Stimulated activated naive CD4-positive, alpha-beta T cell treated with Interleukin-2 at 50 U/mL for 16 hours (primary cell): ENCODE measurements around the gene KIRREL3.

Experiments used
- DNase-seq: peaks from one replicate; lab custom pipeline; 2025; lab: John Stamatoyannopoulos, UW

Gene KIRREL3

GRCh38 chr11:126630893-126631798, 369.4 kb downstream of the KIRREL3 start:
- no peak for DNase-seq

DNA sequence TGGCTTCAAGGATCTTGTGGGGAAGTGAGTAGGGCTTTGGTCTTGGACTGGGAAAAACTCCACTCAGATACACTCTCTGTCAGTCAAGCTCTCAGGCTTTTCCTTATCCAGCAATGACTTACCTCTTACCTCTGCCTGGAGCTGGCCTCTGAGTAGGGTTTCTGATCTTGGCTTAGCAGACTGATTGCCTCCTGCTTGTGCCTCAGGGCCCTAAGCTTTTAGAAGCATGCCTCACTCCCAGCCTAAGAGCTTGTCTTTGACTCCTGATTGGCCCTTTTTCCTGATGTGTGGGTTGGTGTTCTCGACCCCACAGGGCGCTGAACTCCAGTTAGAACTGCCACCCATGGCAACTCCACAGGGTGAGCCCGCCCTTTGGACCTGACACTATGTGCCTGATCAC, 370.1 kb downstream of the KIRREL3 start:
- no peak for DNase-seq

- no peak for DNase-seq
Measured at GRCh38 chr11:126628790-126629621, 371.6 kb downstream of the KIRREL3 start.

DNA sequence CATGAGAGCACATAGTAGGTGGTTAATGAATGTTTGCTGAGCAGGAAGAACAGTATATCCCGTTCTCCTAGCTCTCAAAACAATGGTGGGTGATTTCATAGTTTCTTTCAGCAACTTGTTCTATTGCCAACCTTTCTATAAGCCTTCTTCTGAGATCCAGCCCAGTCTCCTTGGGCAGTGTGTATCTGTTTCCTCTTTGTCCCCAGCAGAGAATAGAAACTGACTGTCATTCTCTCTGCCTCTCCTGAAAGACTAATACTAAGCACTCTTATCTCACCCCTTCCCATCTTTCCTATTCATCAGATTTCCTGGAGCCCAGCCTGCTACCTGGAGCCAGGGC, 372.1 kb downstream of the KIRREL3 start:
- DNase-seq: no peak

DNA sequence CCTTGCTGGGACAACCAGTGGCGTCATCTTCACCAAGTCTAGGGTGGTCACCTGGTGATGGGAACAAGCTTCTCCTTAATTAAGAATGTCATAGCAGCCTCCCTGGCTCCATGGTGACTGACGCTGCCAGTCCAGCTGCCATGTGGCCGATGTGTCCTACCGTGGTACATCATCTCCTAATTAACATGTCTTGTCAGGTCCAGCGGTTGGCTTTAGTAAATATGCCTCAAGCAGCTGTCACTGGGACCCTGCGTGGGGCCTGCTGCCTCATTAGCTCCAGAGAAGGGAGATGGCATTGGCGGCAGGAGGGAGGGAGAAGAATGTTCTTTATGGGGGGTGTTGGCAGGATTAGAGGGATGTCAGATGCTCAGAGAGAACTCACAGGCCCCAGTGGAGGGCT, 373.1 kb downstream of the KIRREL3 start:
- no peak for DNase-seq

- DNase-seq: no peak
Measured at GRCh38 chr11:126624506-126624905, 376.1 kb downstream of the KIRREL3 start.

DNA sequence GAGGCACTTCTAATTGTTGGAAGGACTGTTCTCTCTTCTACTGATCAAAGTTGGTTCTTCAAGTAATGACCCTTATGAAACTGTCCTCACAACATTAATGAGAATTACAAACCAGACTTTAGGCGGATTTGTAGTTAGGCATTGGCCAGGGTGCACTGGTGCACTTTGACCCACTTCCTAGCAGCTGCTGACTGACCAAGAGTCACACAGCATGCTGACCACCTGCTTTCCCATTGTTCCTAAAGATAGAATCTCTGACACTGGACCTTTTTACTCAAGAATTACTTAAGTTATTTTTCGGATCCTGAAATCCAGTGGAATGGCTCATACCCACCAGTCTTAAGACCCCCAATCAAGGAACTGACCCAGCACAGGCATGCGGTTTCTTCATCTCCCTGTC, 381.1 kb downstream of the KIRREL3 start:
- DNase-seq: no peak

DNA sequence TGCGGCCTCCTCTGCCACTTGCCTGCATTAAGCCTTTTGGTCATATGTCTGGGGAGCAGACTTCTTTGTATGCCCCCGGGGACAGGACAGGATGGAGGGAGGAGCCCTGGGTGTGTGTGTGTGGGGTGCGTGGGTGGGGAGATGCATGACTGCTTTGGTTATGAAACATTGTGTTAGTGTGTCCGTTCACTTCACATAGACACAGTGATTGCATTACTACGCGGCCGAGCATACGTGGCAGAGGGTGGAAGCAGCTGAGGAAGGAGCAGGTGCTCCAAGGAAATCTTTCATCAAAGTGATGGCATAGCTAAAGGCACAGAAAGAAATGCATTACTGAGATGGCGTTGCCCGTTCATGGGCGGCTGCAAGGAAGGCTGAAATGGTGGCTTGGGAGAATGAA, 384.7 kb downstream of the KIRREL3 start:
- no peak for DNase-seq

- no peak for DNase-seq
Measured at GRCh38 chr11:126613272-126613671, 387.3 kb downstream of the KIRREL3 start.

DNA sequence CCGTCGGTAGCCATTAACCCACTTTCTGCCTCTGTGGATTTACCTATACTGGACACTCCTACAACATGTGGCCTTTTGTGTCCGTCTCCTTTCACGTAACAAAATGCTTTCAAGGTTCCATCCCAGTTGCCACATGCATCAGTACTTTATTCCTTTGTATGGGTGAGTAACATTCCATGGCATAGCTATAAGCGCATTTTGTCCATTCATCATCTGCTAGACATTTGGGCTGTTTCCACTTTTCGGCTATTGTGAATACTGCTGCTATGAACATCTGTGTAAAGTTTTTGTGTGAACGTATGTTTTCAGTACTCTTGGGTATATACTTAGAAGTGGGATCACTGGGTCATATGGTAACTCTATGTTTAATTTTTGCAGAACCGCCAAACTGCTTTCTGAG, 387.9 kb downstream of the KIRREL3 start:
- no peak for DNase-seq

DNA sequence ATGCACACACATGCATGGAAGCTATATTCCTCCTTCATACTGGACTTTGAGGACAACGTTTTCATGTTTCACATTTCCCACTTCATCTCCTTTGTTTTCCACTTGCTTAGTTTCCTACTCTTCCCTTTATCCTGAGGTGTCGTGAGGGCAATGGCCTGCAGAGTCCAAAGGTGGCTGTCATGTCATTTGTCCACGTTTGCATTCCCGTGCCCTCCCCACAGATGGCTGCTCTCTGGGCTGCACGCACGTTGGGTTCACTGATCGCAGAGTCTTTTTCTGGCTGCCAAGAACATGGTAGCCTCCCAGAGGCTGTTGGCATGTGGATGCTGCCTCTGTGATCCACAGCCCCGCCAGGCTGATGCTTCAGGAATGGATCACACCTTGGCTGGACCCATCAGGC, 389.1 kb downstream of the KIRREL3 start:
- no peak for DNase-seq

DNA sequence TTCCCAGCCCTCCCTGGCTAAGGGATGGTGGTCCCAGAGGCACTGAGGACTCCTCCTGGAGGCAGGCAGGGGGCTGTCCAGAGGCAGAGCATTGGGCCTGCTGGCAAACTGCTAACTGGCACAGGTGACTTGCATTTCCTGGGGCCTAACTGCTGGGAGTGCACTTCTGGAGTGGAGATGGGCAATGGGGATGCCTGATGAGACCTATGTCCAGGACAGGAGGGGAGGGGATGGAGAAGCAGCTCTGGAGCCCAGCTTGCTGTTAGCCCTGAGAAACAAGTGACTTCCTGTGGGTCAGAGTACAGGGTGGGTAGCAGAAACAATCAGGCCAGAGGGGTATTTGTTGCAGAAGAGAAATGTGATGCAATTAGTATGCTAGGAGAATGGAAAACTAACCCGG, 391.9 kb downstream of the KIRREL3 start:
- DNase-seq: no peak

- DNase-seq: no peak
Measured at GRCh38 chr11:126607776-126608541, 392.6 kb downstream of the KIRREL3 start.

GRCh38 chr11:126607374-126607773, 393.2 kb downstream of the KIRREL3 start:
- DNase-seq: no peak

DNA sequence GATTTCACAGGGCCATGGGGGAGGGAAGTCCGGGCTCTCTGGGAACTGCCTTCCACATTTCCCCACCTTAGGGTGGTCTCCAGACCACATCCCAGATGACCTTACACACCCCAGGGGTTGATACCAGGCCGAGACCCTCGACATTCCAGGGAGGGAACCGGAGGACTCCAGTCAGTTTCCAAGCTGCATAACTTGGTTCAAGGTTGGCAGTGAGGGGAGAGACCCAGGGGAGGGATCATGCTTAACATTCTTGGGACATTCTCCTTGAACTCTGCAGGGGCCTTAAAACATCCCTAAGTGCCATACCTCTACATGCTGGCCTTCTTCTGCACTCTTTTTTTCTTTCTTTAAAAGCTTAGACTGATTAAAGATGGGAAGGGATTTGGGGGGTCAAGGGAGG, 394.1 kb downstream of the KIRREL3 start:
- DNase-seq: no peak

GRCh38 chr11:126604461-126604860, 396.1 kb downstream of the KIRREL3 start:
- no peak for DNase-seq

GRCh38 chr11:126603486-126603885, 397.1 kb downstream of the KIRREL3 start:
- no peak for DNase-seq

- no peak for DNase-seq
Measured at GRCh38 chr11:126602993-126603392, 397.6 kb downstream of the KIRREL3 start.

- DNase-seq: no peak
Measured at GRCh38 chr11:126602349-126602940, 398.1 kb downstream of the KIRREL3 start.

- no peak for DNase-seq
Measured at GRCh38 chr11:126601550-126602215, 398.9 kb downstream of the KIRREL3 start.

DNA sequence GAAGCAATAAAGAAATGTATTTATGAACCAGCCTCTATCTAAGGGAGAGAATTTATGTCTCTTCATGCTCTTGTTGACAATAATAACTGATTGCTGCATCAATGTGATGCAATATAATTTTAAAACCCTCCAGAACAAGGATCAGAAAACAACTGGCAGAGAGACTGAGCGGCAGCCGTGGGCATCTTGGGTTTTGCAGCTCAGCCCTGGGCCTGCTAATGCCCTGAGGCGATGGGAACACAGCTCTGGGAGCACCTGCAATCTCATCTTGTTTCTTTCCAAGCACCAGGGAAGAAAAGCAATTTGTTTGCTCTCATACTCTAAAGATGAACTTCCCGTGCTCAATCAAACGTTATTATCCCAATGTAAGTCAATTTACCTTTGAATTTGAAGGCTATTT, 399.4 kb downstream of the KIRREL3 start:
- DNase-seq: no peak
